ENCODE data around the gene MCF2L.

The MCF2L gene

GRCh38 chr13:112968910-112969691, at the start of gene MCF2L:
MCF2L (plus strand) TSS chr13:112969214; CDS start chr13:112969380, 166 bp downstream.
- H3K4me3 ChIP-seq (ENCODE audit: low read depth, low read length) = peak within 1 kb of the TSS; percentile 67
- TF ChIP-seq CTCF (IDR thresholded peaks at IDR 0.05; ENCODE audit: control insufficient read depth, extremely low read depth, insufficient read depth) = peak; percentile 28; the same call in 1 of the 2 replicates
- no peak for DNase-seq (ENCODE audit: low read depth)

- no peak overlapping the region for H3K4me3 ChIP-seq (ENCODE audit: low read depth, low read length)
- TF ChIP-seq CTCF (IDR thresholded peaks at IDR 0.05; ENCODE audit: control insufficient read depth, extremely low read depth, insufficient read depth) = no peak
- DNase-seq (ENCODE audit: low read depth) = no peak
These were observed 45.1 kb upstream of the MCF2L start for GRCh38 chr13:112923962-112924361.

- no peak overlapping the region for H3K4me3 ChIP-seq (ENCODE audit: low read depth, low read length)
- DNase-seq (ENCODE audit: low read depth) = no peak
- TF ChIP-seq CTCF (IDR thresholded peaks at IDR 0.05; ENCODE audit: control insufficient read depth, extremely low read depth, insufficient read depth) = no peak
These were observed 44.6 kb upstream of the MCF2L start for GRCh38 chr13:112924365-112924764.

GRCh38 chr13:112926003-112926402, 43.0 kb upstream of the MCF2L start:
- no peak for DNase-seq (ENCODE audit: low read depth)
- no peak for TF ChIP-seq CTCF (IDR thresholded peaks at IDR 0.05; ENCODE audit: control insufficient read depth, extremely low read depth, insufficient read depth)
- H3K4me3 ChIP-seq (ENCODE audit: low read depth, low read length) = no peak overlapping the region

GRCh38 chr13:112926993-112927392, 42.0 kb upstream of the MCF2L start:
- no peak overlapping the region for H3K4me3 ChIP-seq (ENCODE audit: low read depth, low read length)
- no peak for TF ChIP-seq CTCF (IDR thresholded peaks at IDR 0.05; ENCODE audit: control insufficient read depth, extremely low read depth, insufficient read depth)

GRCh38 chr13:112928020-112928971, 40.7 kb upstream of the MCF2L start:
- TF ChIP-seq CTCF (IDR thresholded peaks at IDR 0.05; ENCODE audit: control insufficient read depth, extremely low read depth, insufficient read depth) = no peak
- DNase-seq (ENCODE audit: low read depth) = no peak
- H3K4me3 ChIP-seq (ENCODE audit: low read depth, low read length) = no peak overlapping the region

More at GRCh38 chr13:112926993-112927392, 42.0 kb upstream of the MCF2L start:
- DNase-seq (ENCODE audit: low read depth) = no peak
